Measurements from ENCODE around the gene SERPINA9.
"Not testable (repeated sequence)": the region's sequence is repeated elsewhere in the genome, so short reads cannot be mapped to it uniquely, and the experiment has no call there.

The SERPINA9 gene

DNA sequence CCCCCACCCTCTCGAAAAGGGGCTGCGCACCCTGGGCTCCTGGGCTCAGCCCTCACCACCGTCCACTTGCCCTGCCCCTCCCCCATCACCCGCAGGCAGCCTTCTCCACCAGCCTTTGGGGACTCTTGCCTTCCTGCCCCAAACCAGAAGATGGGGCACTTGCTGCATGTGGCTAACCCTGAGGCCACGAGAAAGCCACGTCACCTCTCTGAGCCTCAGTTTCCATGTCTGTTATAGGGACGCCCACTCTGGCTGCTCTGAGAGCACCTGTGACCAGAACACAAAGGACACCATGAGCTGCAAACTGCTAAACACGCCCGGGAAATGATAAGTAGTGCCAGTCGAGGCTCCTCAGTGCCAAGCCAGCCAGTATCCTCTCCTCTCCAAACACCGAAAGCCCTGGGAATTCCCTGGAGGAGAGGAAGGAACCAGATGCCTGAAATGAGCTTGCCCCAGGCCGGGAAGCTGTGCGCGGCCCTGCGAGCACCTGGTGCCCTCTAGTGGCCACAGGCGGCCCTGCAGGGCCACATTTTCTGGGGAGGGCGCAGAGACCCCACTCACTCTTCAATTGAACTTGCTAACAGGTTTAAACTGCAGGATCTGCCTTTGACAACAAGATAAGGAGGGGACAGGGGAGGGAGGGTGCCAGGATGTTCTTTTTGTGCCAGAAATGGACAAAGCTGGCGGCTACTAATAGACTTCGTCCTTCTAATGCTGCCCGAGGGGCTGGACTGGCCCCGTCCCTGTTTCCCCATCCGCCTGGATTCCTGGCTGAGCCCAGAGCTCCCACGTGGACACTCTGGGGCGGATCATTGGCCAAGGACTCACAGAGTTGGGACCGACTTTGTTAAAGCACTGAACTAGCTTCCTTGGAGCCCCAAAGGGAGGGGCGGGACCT, 10.2 kb upstream of the SERPINA9 start:
- DNase-seq, result peak; percentile 74

- DNase-seq, result no peak
Measured at GRCh38 chr14:94484481-94484880, 8.5 kb upstream of the SERPINA9 start.

- no peak for DNase-seq
Measured at GRCh38 chr14:94483729-94484275, 7.8 kb upstream of the SERPINA9 start.

GRCh38 chr14:94483071-94483451, 7.1 kb upstream of the SERPINA9 start:
- no peak for DNase-seq

- not testable (repeated sequence) for DNase-seq
Measured at GRCh38 chr14:94482132-94483070, 6.4 kb upstream of the SERPINA9 start.

- no peak for DNase-seq
Measured at GRCh38 chr14:94481468-94482131, 5.6 kb upstream of the SERPINA9 start.

- DNase-seq, result no peak
Measured at GRCh38 chr14:94480809-94481208, 4.8 kb upstream of the SERPINA9 start.

- DNase-seq, result no peak
Measured at GRCh38 chr14:94478420-94478819, 2.4 kb upstream of the SERPINA9 start.

GRCh38 chr14:94474581-94475031, 1.4 kb downstream of the SERPINA9 start:
- DNase-seq, result no peak

DNA sequence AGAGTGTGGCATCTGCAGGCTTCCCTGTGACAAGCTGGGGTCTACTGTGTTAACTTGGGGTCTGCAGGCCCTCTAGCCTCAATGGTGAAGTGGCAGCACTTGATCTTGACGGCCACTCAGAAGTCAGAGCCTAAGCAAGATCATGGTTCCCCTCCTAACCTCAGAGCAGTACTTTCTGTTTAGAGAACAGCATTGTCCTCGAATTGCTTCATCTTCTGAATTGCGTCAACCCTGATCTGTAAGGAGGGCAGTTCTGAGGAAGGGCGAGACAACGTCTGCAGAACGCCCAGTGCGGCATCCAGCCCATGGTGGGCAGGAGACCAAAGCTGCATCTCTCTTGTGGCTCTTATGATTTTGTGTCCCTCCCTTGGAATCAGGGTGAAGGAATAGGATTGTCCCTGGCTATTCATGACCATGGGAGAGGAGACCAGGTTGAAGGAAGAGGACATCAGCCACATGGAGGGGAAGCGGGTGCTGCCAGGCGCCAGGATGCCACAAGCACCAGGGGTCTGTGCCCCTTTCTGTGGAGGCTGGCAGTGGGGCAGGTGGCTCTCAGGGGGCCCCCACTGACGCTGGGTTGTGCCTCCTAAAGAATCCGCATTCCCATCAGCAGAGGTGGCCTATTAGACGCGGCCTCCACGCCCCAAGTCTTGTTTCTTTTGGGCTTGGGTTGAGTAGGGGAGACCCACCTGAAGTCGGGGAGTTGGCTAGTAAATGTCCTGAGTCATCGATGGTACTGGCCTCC, 2.2 kb downstream of the SERPINA9 start:
- DNase-seq, result no peak

GRCh38 chr14:94472842-94473241, 3.2 kb downstream of the SERPINA9 start:
- DNase-seq, result no peak

- DNase-seq, result no peak
Measured at GRCh38 chr14:94471045-94471444, 5.0 kb downstream of the SERPINA9 start.

DNA sequence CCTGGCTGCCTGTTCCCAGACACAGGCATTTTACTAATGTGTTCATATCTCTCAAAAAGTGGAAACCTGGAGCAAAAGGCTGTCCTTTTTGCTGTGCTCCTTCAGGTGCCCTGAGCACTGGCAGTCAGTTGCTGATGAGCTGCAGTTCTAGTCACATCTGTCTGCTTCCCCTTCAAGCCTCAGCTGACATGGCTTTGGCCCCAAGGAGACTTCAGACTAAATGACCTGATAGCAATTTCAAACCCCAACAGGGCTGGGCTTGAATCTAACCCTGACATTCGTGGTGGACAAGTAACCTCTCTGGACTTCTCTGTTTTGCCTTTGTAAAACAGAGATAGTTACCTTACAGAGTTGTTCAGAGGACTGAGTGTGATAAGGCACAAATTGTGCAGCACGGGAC, 5.7 kb downstream of the SERPINA9 start:
- DNase-seq, result no peak

DNA sequence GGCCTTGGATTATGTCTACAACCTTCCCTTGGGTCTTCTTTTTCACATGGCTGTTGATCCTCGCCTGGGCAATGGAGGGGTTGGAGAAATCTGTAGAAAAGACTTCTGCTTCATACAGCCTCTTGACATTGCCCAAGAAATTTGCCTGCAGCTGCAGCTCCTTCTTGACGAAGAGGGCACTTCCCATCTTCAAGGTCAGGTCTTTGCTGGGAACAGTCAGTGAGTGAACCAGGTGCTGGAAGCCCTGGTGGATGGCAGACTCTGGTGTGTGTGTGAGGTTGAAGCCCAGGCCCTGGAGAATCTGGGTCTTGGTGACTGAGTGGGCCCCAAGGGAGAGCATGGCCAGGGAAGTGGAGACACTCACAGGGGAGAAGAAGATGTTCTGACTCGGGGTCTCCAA, 6.7 kb downstream of the SERPINA9 start:
- no peak for DNase-seq

DNA sequence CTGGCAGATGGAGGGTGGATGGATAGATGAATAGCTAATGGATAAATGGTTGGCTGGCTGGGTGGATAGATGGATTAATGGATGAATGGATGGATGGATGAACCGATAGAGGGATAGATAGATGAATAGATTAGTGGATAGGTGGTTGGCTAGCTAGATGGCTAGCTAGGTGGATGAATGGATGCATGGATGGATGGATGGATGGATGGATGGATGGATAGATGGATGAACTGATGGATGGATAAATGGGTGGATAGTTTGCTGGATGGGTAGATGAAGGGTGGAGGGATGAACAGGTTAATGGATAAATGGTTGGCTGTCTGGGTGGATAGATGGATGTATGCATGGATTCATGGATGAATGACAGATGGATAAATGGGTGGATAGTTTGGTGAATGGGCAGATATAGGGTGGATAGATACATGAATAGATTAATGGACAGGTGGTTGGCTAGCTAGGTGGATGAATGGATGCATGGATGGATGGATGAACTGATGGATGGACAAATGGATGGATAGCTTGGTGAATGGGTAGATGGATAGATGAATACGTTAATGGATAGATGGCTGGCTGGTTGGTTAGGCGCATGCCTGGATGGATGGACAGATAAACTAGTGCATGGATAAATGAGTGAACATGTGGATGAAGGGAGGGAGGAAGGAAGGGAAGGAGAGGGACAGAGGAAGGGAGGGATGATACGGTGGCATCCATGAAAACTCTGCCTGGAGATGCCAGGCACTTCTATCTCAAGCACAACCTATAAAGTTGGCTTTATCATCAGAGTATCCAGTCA, 8.1 kb downstream of the SERPINA9 start:
- DNase-seq, result no peak

DNA sequence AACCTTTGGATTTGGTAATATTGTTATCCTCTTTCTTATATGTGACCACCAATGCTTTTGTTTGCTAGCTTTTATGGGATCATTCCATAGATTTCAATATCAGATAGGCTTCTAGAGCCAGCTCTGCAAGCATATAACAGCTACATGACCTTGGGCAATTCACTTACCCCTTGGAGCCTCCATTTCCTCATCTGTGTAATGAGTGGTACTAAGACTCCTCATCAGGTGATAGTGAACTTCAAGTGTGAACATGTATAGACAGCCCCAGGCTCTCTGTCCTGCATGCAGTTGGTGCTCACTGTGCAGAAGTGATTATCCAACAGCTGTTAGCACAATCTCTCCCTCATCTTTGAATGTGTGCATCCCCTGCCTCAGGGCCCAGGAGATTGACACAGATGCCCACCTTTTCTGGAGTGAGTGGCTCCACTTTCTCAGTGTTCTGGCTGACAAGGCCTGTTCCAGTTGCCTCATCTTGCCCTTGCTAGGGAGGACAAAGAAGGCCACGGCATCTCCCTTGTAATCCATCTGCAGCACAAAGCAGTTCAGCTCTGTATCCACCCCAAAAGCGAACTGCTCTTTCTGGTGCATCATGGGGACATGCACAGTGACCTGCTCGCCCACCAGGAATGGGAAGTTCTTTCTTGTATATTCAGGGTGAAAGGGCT, 9.2 kb downstream of the SERPINA9 start:
- no peak for DNase-seq

- DNase-seq, result no peak
Measured at GRCh38 chr14:94465042-94465441, 11.0 kb downstream of the SERPINA9 start.

GRCh38 chr14:94464290-94464689, 11.7 kb downstream of the SERPINA9 start:
- DNase-seq, result no peak

DNA sequence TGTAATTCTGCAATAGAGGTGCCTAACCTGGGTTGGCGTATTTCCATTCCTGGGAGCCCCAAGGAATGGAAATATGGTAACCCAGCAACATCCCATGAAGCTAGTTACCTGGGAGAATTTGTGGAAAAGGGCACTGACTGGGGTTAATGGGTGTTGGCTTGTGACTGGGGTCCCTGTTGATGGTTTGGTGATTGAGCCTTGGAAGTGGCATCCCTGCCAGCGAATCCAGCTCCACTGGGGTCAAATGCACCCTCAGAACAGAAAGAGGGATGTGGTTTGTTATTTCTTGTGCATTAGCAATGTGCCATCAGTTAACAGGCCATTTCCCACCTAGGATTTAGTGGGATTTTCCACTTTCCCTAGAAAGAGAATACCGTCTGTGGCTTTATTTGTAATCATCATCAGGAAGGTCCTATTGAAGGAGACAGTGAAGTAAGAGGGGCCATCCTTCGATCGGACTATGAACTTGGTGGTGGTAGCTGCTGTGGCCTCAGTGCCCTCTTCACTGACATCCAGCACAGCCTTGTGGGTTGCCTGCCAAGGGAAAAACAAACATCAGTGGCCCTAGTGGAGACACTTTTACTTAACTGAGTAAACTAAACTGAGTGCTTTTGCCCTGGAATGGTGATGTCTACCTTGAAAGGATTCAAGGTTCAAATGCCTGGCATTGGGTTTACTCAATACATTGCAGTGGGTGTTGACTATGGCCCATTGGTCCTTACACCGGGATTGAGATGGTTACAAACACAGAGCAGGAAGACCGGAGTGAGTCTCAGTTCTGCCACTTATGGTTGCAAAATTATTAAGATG, 13.0 kb downstream of the SERPINA9 start:
- no peak for DNase-seq

DNA sequence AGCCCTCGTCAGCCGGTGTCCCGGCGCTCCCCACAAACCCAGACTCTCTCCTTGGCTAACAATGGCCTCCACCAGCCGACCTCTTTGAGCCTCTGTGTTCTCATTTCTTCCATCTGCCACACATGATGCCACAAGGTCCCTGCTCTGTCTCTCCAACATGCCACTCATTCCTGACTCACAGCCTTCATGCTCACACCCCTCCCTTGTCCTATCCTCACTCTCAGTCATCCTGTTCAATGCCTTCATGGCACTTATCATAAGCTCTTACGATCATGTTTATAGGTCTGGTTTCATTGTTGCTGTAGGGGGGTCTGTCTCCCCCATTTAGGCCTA, 13.8 kb downstream of the SERPINA9 start:
- DNase-seq, result no peak

Measured in right forelimb (tissue), 1 donor.